ENCODE results near the gene ATP6V0A4.

The ATP6V0A4 gene

GRCh38 chr7:138735399-138735798 lies 62.6 kb downstream of the ATP6V0A4 start:
- TF ChIP-seq MAX (IDR thresholded peaks at IDR 0.05) = no peak
- TF ChIP-seq USF1 (IDR thresholded peaks at IDR 0.05) = no peak
- TF ChIP-seq ZBTB7A (IDR thresholded peaks at IDR 0.05; ENCODE audit: low read depth) = no peak
- no peak for TF ChIP-seq EGR1 (IDR thresholded peaks at IDR 0.05)
- TF ChIP-seq CREB1 (IDR thresholded peaks at IDR 0.05; ENCODE audit: low read depth) = no peak
- TF ChIP-seq FOXM1 (IDR thresholded peaks at IDR 0.05; ENCODE audit: borderline replicate concordance, low read depth) = no peak

- no peak for TF ChIP-seq TAF1 (IDR thresholded peaks at IDR 0.05; ENCODE audit: low read depth)
- TF ChIP-seq USF1 (IDR thresholded peaks at IDR 0.05) = no peak
- TF ChIP-seq ZBTB7A (IDR thresholded peaks at IDR 0.05; ENCODE audit: low read depth) = no peak
- TF ChIP-seq CEBPB (IDR thresholded peaks at IDR 0.05) = no peak
- no peak for TF ChIP-seq YY1 (IDR thresholded peaks at IDR 0.05; ENCODE audit: low read depth)
- TF ChIP-seq FOXM1 (IDR thresholded peaks at IDR 0.05; ENCODE audit: borderline replicate concordance, low read depth) = no peak
- no peak for TF ChIP-seq EP300 (IDR thresholded peaks at IDR 0.05; ENCODE audit: borderline replicate concordance)
- TF ChIP-seq TEAD4 (IDR thresholded peaks at IDR 0.05) = no peak
- TF ChIP-seq RAD21 (IDR thresholded peaks at IDR 0.05; ENCODE audit: low read depth) = no peak
- no peak for TF ChIP-seq CREB1 (IDR thresholded peaks at IDR 0.05; ENCODE audit: low read depth)
- TF ChIP-seq TCF12 (IDR thresholded peaks at IDR 0.05; ENCODE audit: low read depth) = no peak
- TF ChIP-seq REST (IDR thresholded peaks at IDR 0.05; ENCODE audit: low read depth) = no peak
- no peak for TF ChIP-seq EGR1 (IDR thresholded peaks at IDR 0.05)
These were observed 68.6 kb downstream of the ATP6V0A4 start for GRCh38 chr7:138729444-138729843.

- TF ChIP-seq YY1 (IDR thresholded peaks at IDR 0.05; ENCODE audit: low read depth) = no peak
- no peak for TF ChIP-seq TEAD4 (IDR thresholded peaks at IDR 0.05)
- no peak for TF ChIP-seq NFIC (IDR thresholded peaks at IDR 0.05)
- TF ChIP-seq TCF12 (IDR thresholded peaks at IDR 0.05; ENCODE audit: low read depth) = no peak
- TF ChIP-seq CREB1 (IDR thresholded peaks at IDR 0.05; ENCODE audit: low read depth) = no peak
- TF ChIP-seq EGR1 (IDR thresholded peaks at IDR 0.05) = no peak
These were observed 70.5 kb downstream of the ATP6V0A4 start for GRCh38 chr7:138727336-138728099.

GRCh38 chr7:138726288-138726687 lies 71.7 kb downstream of the ATP6V0A4 start:
- no peak for TF ChIP-seq FOXM1 (IDR thresholded peaks at IDR 0.05; ENCODE audit: borderline replicate concordance, low read depth)
- TF ChIP-seq CEBPB (IDR thresholded peaks at IDR 0.05) = no peak

- TF ChIP-seq CEBPB (IDR thresholded peaks at IDR 0.05) (no peak), FOXM1 (IDR thresholded peaks at IDR 0.05; ENCODE audit: borderline replicate concordance, low read depth) (no peak)
These were observed 77.7 kb downstream of the ATP6V0A4 start for GRCh38 chr7:138720286-138720685.

GRCh38 chr7:138716889-138717288 lies 81.1 kb downstream of the ATP6V0A4 start:
- TF ChIP-seq CREB1 (IDR thresholded peaks at IDR 0.05; ENCODE audit: low read depth) = no peak
- TF ChIP-seq REST (IDR thresholded peaks at IDR 0.05; ENCODE audit: low read depth) = no peak

GRCh38 chr7:138713191-138713590 lies 84.8 kb downstream of the ATP6V0A4 start:
- TF ChIP-seq FOXM1 (IDR thresholded peaks at IDR 0.05; ENCODE audit: borderline replicate concordance, low read depth) = no peak
- no peak for TF ChIP-seq TCF12 (IDR thresholded peaks at IDR 0.05; ENCODE audit: low read depth)
- TF ChIP-seq NFIC (IDR thresholded peaks at IDR 0.05) = no peak
